Measurements from ENCODE around the gene GTF2B.
"Not testable (repeated sequence)": the region's sequence is repeated elsewhere in the genome, so short reads cannot be mapped to it uniquely, and the experiment has no call there.

GTF2B gene

GRCh38 chr1:88880717-88881116 is 10.7 kb downstream of the GTF2B start:
- not testable (repeated sequence) for H3K27ac ChIP-seq (ENCODE audit: low read length); H3K9me3 ChIP-seq (ENCODE audit: control insufficient read depth in 1 of 2, low read length in 2 of 2); H3K27me3 ChIP-seq (ENCODE audit: low read depth, low read length); H3K4me3 ChIP-seq (ENCODE audit: low read depth in 1 of 2, low read length in 2 of 2)
- Histone ChIP-seq H3K4me1 (ENCODE audit: control insufficient read depth in 1 of 2, insufficient read depth in 2 of 2, low read length in 2 of 2) (peaks cover 0 to 21% of the 10 kb centered on the region in 2 donors), H3K36me3 (ENCODE audit: control insufficient read depth in 1 of 2, insufficient read depth in 2 of 2, low read length in 2 of 2) (peaks cover 19 to 29% of the 10 kb centered on the region in 2 donors)

DNA sequence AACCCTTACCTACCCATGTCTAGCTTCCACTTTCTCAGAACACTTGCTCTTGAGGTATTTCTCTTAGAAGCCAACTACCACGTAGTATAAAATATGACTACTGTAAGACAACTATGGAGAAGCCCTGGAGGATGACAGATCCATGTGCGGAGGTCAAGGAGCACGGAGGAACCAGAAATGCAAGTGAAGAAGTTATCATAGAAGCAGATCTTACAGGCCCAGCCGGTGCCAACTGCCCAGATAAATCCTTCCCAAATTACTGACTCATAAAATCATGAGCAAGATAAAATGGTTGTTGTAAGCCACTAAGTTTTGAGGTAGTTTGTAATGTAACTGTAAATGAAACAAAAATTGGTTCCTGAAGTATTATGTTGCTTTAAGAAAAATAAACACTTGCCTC is 12.6 kb downstream of the GTF2B start:
- Histone ChIP-seq H3K36me3 (ENCODE audit: control insufficient read depth in 1 of 2, insufficient read depth in 2 of 2, low read length in 2 of 2) (peaks cover 9 to 12% of the 10 kb centered on the region in 2 donors), H3K4me1 (ENCODE audit: control insufficient read depth in 1 of 2, insufficient read depth in 2 of 2, low read length in 2 of 2) (peaks cover 0 to 25% of the 10 kb centered on the region in 2 donors), H3K27me3 (ENCODE audit: low read depth, low read length) (no peaks in the 10 kb centered on the region), H3K9me3 (ENCODE audit: control insufficient read depth in 1 of 2, low read length in 2 of 2) (no peaks in the 10 kb centered on the region), H3K4me3 (ENCODE audit: low read depth in 1 of 2, low read length in 2 of 2) (no peak overlapping the region), H3K27ac (ENCODE audit: low read length) (no peak overlapping the region)

DNA sequence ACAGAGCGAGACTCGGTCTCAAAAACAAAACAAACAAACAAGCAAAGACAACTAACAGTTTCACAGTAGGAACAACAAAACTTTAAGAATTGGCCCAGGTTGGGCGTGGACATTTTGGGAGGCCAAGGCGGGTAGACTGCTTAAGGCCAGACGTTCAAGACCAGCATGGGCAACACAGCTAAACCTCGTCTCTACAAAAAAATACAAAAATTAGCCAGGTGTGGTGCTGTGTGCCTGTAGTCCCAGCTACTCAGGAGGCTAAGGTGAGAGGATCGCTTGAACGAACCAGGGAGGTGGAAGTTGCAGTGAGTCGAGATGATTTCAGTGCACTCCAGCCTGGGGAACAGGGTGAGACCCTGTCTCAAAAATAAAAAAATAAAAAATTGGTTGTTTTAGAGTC is 13.5 kb downstream of the GTF2B start:
- H3K4me1 ChIP-seq (ENCODE audit: control insufficient read depth in 1 of 2, insufficient read depth in 2 of 2, low read length in 2 of 2): peaks cover 0 to 27% of the 10 kb centered on the region in 2 donors
- no peaks in the 10 kb centered on the region for H3K27me3 ChIP-seq (ENCODE audit: low read depth, low read length)
- no peak overlapping the region for H3K4me3 ChIP-seq (ENCODE audit: low read depth in 1 of 2, low read length in 2 of 2)
- H3K9me3 ChIP-seq (ENCODE audit: control insufficient read depth in 1 of 2, low read length in 2 of 2): no peaks in the 10 kb centered on the region
- H3K27ac ChIP-seq (ENCODE audit: low read length): no peak overlapping the region
- H3K36me3 ChIP-seq (ENCODE audit: control insufficient read depth in 1 of 2, insufficient read depth in 2 of 2, low read length in 2 of 2): peaks cover 5 to 9% of the 10 kb centered on the region in 2 donors

GRCh38 chr1:88877382-88877825 is 14.0 kb downstream of the GTF2B start:
- Histone ChIP-seq H3K4me3 (ENCODE audit: low read depth in 1 of 2, low read length in 2 of 2) (no peak overlapping the region), H3K27ac (ENCODE audit: low read length) (no peak overlapping the region), H3K9me3 (ENCODE audit: control insufficient read depth in 1 of 2, low read length in 2 of 2) (no peaks in the 10 kb centered on the region), H3K27me3 (ENCODE audit: low read depth, low read length) (no peaks in the 10 kb centered on the region), H3K36me3 (ENCODE audit: control insufficient read depth in 1 of 2, insufficient read depth in 2 of 2, low read length in 2 of 2) (peaks cover 5 to 9% of the 10 kb centered on the region in 2 donors), H3K4me1 (ENCODE audit: control insufficient read depth in 1 of 2, insufficient read depth in 2 of 2, low read length in 2 of 2) (peaks cover 0 to 25% of the 10 kb centered on the region in 2 donors)

GRCh38 chr1:88876573-88877365 is 14.6 kb downstream of the GTF2B start:
- H3K9me3 ChIP-seq (ENCODE audit: control insufficient read depth in 1 of 2, low read length in 2 of 2): no peaks in the 10 kb centered on the region
- H3K4me1 ChIP-seq (ENCODE audit: control insufficient read depth in 1 of 2, insufficient read depth in 2 of 2, low read length in 2 of 2): peaks cover 0 to 19% of the 10 kb centered on the region in 2 donors
- H3K4me3 ChIP-seq (ENCODE audit: low read depth in 1 of 2, low read length in 2 of 2): no peak overlapping the region
- no peak overlapping the region for H3K27ac ChIP-seq (ENCODE audit: low read length)
- no peaks in the 10 kb centered on the region for H3K27me3 ChIP-seq (ENCODE audit: low read depth, low read length)
- H3K36me3 ChIP-seq (ENCODE audit: control insufficient read depth in 1 of 2, insufficient read depth in 2 of 2, low read length in 2 of 2): peaks cover 5 to 9% of the 10 kb centered on the region in 2 donors

GRCh38 chr1:88875595-88875994 is 15.8 kb downstream of the GTF2B start:
- H3K27me3 ChIP-seq (ENCODE audit: low read depth, low read length): no peaks in the 10 kb centered on the region
- no peaks in the 10 kb centered on the region for H3K9me3 ChIP-seq (ENCODE audit: control insufficient read depth in 1 of 2, low read length in 2 of 2)
- peaks cover 0 to 17% of the 10 kb centered on the region in 2 donors for H3K4me1 ChIP-seq (ENCODE audit: control insufficient read depth in 1 of 2, insufficient read depth in 2 of 2, low read length in 2 of 2)
- no peak overlapping the region for H3K27ac ChIP-seq (ENCODE audit: low read length)
- peaks cover 5 to 8% of the 10 kb centered on the region in 2 donors for H3K36me3 ChIP-seq (ENCODE audit: control insufficient read depth in 1 of 2, insufficient read depth in 2 of 2, low read length in 2 of 2)
- H3K4me3 ChIP-seq (ENCODE audit: low read depth in 1 of 2, low read length in 2 of 2): no peak overlapping the region

GRCh38 chr1:88873737-88874349 is 17.5 kb downstream of the GTF2B start:
- Histone ChIP-seq H3K9me3 (ENCODE audit: control insufficient read depth in 1 of 2, low read length in 2 of 2) (no peaks in the 10 kb centered on the region), H3K27me3 (ENCODE audit: low read depth, low read length) (no peaks in the 10 kb centered on the region), H3K27ac (ENCODE audit: low read length) (no peak overlapping the region), H3K4me1 (ENCODE audit: control insufficient read depth in 1 of 2, insufficient read depth in 2 of 2, low read length in 2 of 2) (peaks cover 0 to 17% of the 10 kb centered on the region in 2 donors), H3K36me3 (ENCODE audit: control insufficient read depth in 1 of 2, insufficient read depth in 2 of 2, low read length in 2 of 2) (peaks cover 0 to 6% of the 10 kb centered on the region in 2 donors), H3K4me3 (ENCODE audit: low read depth in 1 of 2, low read length in 2 of 2) (no peak overlapping the region)

DNA sequence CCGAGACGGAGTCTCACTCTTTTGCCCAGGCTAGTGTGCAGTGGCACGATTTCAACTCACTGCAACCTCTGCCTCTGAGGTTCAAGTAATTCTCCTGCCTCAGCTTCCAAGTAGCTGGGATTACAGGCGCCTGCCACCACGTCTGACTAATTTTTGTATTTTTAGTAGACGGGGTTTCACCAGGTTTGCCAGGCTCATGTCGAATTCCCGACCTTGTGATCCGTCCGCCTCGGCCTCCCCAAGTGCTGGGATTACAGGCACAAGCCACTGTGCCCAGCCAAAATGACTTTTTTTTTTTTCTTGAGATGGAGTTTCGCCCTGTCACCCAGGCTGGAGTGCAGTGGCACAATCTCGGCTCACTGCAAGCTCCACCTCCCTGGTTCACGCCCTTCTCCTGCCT is 21.7 kb downstream of the GTF2B start:
- H3K4me1 ChIP-seq (ENCODE audit: control insufficient read depth in 1 of 2, insufficient read depth in 2 of 2, low read length in 2 of 2): peaks cover 4 to 18% of the 10 kb centered on the region in 2 donors
- not testable (repeated sequence) for H3K36me3 ChIP-seq (ENCODE audit: control insufficient read depth in 1 of 2, insufficient read depth in 2 of 2, low read length in 2 of 2); H3K27ac ChIP-seq (ENCODE audit: low read length); H3K4me3 ChIP-seq (ENCODE audit: low read depth in 1 of 2, low read length in 2 of 2); H3K27me3 ChIP-seq (ENCODE audit: low read depth, low read length); H3K9me3 ChIP-seq (ENCODE audit: control insufficient read depth in 1 of 2, low read length in 2 of 2)

- Histone ChIP-seq H3K4me3 (ENCODE audit: low read depth in 1 of 2, low read length in 2 of 2) (no peak overlapping the region), H3K9me3 (ENCODE audit: control insufficient read depth in 1 of 2, low read length in 2 of 2) (no peaks in the 10 kb centered on the region), H3K27ac (ENCODE audit: low read length) (no peak overlapping the region), H3K4me1 (ENCODE audit: control insufficient read depth in 1 of 2, insufficient read depth in 2 of 2, low read length in 2 of 2) (peaks cover 4 to 12% of the 10 kb centered on the region in 2 donors), H3K36me3 (ENCODE audit: control insufficient read depth in 1 of 2, insufficient read depth in 2 of 2, low read length in 2 of 2) (peaks cover 0 to 7% of the 10 kb centered on the region in 2 donors), H3K27me3 (ENCODE audit: low read depth, low read length) (no peaks in the 10 kb centered on the region)
Observed at GRCh38 chr1:88867743-88868521, 23.4 kb downstream of the GTF2B start.

GRCh38 chr1:88851303-88852063 is 39.9 kb downstream of the GTF2B start:
- Histone ChIP-seq H3K4me1 (ENCODE audit: control insufficient read depth in 1 of 2, insufficient read depth in 2 of 2, low read length in 2 of 2) (no peaks in the 10 kb centered on the region), H3K9me3 (ENCODE audit: control insufficient read depth in 1 of 2, low read length in 2 of 2) (no peaks in the 10 kb centered on the region), H3K4me3 (ENCODE audit: low read depth in 1 of 2, low read length in 2 of 2) (no peak overlapping the region), H3K27me3 (ENCODE audit: low read depth, low read length) (no peaks in the 10 kb centered on the region), H3K36me3 (ENCODE audit: control insufficient read depth in 1 of 2, insufficient read depth in 2 of 2, low read length in 2 of 2) (peaks cover 19 to 20% of the 10 kb centered on the region in 2 donors), H3K27ac (ENCODE audit: low read length) (no peak overlapping the region)
